ENCODE data around the gene LAMC2.

The LAMC2 gene

DNA sequence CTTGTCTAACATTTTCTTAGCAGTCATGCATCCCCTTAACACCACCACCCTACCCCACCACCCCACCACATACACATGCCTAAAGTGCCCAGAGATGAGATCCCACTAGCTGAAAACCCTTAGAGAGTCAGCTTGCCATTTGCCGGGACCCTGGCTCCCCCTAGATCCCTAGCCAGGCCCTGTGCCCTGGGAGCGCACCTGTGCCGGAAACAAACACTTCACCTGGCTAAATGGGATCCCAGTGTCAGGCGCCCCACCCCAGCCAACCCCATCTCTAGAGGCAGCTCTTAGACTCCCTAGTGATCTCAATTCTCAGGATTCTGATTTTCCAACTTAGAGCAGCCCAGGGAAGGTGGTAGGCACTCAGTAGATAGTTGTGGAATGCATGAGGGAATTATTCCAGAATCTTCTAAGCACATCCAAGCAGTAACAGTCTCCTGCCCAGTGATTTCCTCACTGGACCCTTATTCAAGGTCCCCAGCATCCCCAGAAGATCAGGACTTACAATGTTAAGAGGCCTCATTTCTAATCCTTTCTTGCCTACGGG lies 105.2 kb downstream of the LAMC2 start:
- DNase-seq (ENCODE audit: low read depth), result no peak
- TF ChIP-seq CTCF (IDR thresholded peaks at IDR 0.05; ENCODE audit: control insufficient read depth, insufficient read depth, low read depth, low read length, missing control alignments), result no peak
- no peak overlapping the region for H3K4me3 ChIP-seq (ENCODE audit: control insufficient read depth, low read depth, low read length)

DNA sequence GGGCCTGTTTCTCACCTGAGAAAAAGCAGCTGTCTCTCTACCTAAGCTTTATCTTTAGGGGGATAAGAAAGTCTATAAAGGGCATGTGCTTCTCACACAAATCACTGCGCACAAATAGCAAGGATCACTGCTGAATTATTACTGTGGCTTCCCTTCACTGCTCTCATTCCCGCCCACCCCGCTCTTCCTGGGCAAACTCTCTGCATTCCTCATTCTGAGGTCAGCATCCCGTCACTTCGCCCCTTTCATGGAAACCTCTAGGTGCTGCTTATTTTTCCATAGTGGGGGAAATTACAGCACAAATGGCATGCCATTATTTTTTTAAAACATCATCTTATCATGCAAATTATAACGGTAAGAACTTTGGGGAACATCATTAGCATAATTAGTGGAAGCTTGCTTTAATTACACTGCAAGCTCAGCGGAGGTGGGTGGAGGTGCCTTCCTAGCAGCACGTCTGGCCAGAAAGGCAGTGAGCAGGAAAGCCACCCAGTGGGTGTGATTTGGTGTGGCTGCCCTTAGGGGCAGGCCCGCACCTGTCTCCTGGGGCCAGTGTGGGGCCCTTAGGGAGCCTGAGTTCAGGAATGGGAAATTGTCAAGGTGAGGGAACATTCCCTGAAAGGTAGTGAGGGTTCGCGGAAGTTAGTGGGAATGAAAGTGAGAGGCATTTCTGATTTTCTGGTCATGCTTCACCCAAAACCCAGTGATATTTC lies 105.9 kb downstream of the LAMC2 start:
- no peak for TF ChIP-seq CTCF (IDR thresholded peaks at IDR 0.05; ENCODE audit: control insufficient read depth, insufficient read depth, low read depth, low read length, missing control alignments)
- no peak for DNase-seq (ENCODE audit: low read depth)
- no peak overlapping the region for H3K4me3 ChIP-seq (ENCODE audit: control insufficient read depth, low read depth, low read length)

GRCh38 chr1:183293241-183293640 lies 107.2 kb downstream of the LAMC2 start:
- H3K4me3 ChIP-seq (ENCODE audit: control insufficient read depth, low read depth, low read length), result no peak overlapping the region
- TF ChIP-seq CTCF (IDR thresholded peaks at IDR 0.05; ENCODE audit: control insufficient read depth, insufficient read depth, low read depth, low read length, missing control alignments), result no peak
- DNase-seq (ENCODE audit: low read depth), result no peak

GRCh38 chr1:183293876-183294275 lies 107.8 kb downstream of the LAMC2 start:
- H3K4me3 ChIP-seq (ENCODE audit: control insufficient read depth, low read depth, low read length), result no peak overlapping the region
- no peak for DNase-seq (ENCODE audit: low read depth)
- no peak for TF ChIP-seq CTCF (IDR thresholded peaks at IDR 0.05; ENCODE audit: control insufficient read depth, insufficient read depth, low read depth, low read length, missing control alignments)
